Duodenal mucosa (tissue), 2 donors: ENCODE results near the gene TSPAN14.
A peak's percentile ranks its signal among the peaks of the same experiment; 100 is the strongest.

Source experiments
- H3K27ac ChIP-seq: one replicate; pipeline ENCODE4 v1.7.0; 2013; ENCODE audit warnings: low read depth, low read length
- H3K27me3 ChIP-seq, 2 donors: one replicate each; pipeline ENCODE4 v1.7.0; 2013; ENCODE audit warnings: low read length in 2 of 2, control low read depth in 1 of 2; ENCODE audit not compliant: insufficient read depth in 2 of 2, control insufficient read depth in 1 of 2
- H3K36me3 ChIP-seq, 2 donors: one replicate each; pipeline ENCODE4 v1.7.0; 2013; ENCODE audit warnings: low read length in 2 of 2, control low read depth in 1 of 2; ENCODE audit not compliant: insufficient read depth in 2 of 2, control insufficient read depth in 1 of 2
- H3K4me1 ChIP-seq, 2 donors: one replicate each; pipeline ENCODE4 v1.7.0; 2013; ENCODE audit warnings: low read length in 2 of 2, control low read depth in 1 of 2; ENCODE audit not compliant: insufficient read depth in 2 of 2, control insufficient read depth in 1 of 2
- H3K4me3 ChIP-seq, 2 donors: one replicate each; pipeline ENCODE4 v1.7.0; 2013; ENCODE audit warnings: low read length in 2 of 2, low read depth in 1 of 2
- H3K9ac ChIP-seq, 2 donors: one replicate each; pipeline ENCODE4 v1.7.0; 2013; ENCODE audit warnings: low read length in 2 of 2, low read depth in 1 of 2
- H3K9me3 ChIP-seq, 2 donors: one replicate each; pipeline ENCODE4 v1.7.0; 2013; ENCODE audit warnings: low read length in 2 of 2, control low read depth in 1 of 2; ENCODE audit not compliant: control insufficient read depth in 1 of 2

TSPAN14 gene

GRCh38 chr10:80421707-80422536, 32.2 kb upstream of the TSPAN14 start:
- Histone ChIP-seq H3K27ac (no peak overlapping the region), H3K27me3 (no peaks in the 10 kb centered on the region), H3K36me3 (peaks cover 8 to 48% of the 10 kb centered on the region in 2 donors), H3K4me3 (no peak overlapping the region), H3K4me1 (peaks cover under 1 to 11% of the 10 kb centered on the region in 2 donors), H3K9me3 (no peaks in the 10 kb centered on the region), H3K9ac (no peak overlapping the region)

DNA sequence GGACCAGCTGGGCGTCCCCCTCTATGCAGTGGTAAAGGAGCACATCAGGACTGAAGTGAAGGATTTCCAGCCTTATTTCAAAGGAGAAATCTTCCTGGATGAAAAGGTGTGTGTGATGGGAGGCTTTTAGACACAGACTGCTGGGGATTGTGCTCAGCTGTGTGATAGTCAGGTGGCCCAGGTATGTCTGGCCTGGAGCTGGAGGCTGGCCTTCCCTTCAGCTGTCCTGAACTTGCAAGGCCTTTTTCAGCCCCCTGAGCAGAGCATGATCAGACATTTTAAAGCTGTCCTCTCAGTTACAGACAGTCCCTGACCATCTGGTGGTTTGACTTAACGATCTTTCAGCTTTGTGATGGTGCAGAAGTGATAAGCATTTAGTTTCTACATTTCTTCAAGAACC, 28.2 kb upstream of the TSPAN14 start:
- Histone ChIP-seq H3K4me1 (peaks cover 9 to 11% of the 10 kb centered on the region in 2 donors), H3K4me3 (no peak overlapping the region), H3K27ac (no peak overlapping the region), H3K27me3 (no peaks in the 10 kb centered on the region), H3K9ac (no peak overlapping the region), H3K9me3 (no peaks in the 10 kb centered on the region), H3K36me3 (peaks cover 13 to 60% of the 10 kb centered on the region in 2 donors)

GRCh38 chr10:80427541-80427940, 26.6 kb upstream of the TSPAN14 start:
- H3K9ac ChIP-seq = no peak overlapping the region
- no peak overlapping the region for H3K4me3 ChIP-seq
- H3K9me3 ChIP-seq = no peaks in the 10 kb centered on the region
- H3K36me3 ChIP-seq = peaks cover 13 to 57% of the 10 kb centered on the region in 2 donors
- no peak overlapping the region for H3K27ac ChIP-seq
- H3K4me1 ChIP-seq = peaks cover 0 to 9% of the 10 kb centered on the region in 2 donors
- H3K27me3 ChIP-seq = no peaks in the 10 kb centered on the region

GRCh38 chr10:80429521-80429973, 24.6 kb upstream of the TSPAN14 start:
- Histone ChIP-seq H3K27ac (peak overlapping the region; percentile 68), H3K4me3 (no peak overlapping the region), H3K9me3 (no peaks in the 10 kb centered on the region), H3K36me3 (peaks cover 5 to 42% of the 10 kb centered on the region in 2 donors), H3K4me1 (peaks cover 0 to 9% of the 10 kb centered on the region in 2 donors), H3K27me3 (no peaks in the 10 kb centered on the region), H3K9ac (no peak overlapping the region)

DNA sequence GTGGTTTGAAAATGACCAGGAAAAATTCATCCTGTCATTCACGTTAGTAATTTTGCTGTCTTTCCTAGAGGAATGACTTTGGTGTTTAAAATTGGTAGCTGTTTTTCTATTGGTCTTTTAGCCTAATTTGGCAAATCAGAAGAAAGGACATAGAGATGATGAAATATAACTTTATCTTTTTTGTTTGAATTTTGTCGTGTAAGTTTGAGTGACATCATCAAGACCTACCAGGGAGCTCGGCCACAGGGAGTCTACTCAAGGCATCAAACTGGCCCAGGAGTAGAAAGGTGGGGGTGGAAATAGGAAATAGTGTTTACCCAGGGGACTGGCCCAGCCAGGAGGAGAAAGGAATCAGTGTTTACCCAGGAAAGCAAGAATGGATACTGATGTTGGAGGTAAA, 21.0 kb upstream of the TSPAN14 start:
- H3K9me3 ChIP-seq = no peaks in the 10 kb centered on the region
- no peak overlapping the region for H3K9ac ChIP-seq
- H3K36me3 ChIP-seq = peaks cover 2 to 9% of the 10 kb centered on the region in 2 donors
- no peak overlapping the region for H3K27ac ChIP-seq
- H3K4me3 ChIP-seq = no peak overlapping the region
- H3K4me1 ChIP-seq = peaks cover 0 to 9% of the 10 kb centered on the region in 2 donors
- H3K27me3 ChIP-seq = no peaks in the 10 kb centered on the region

GRCh38 chr10:80436446-80437098, 17.5 kb upstream of the TSPAN14 start:
- Histone ChIP-seq H3K4me3 (no peak overlapping the region), H3K9me3 (no peaks in the 10 kb centered on the region), H3K9ac (no peak overlapping the region), H3K4me1 (no peaks in the 10 kb centered on the region), H3K36me3 (peaks cover 0 to 7% of the 10 kb centered on the region in 2 donors), H3K27ac (no peak overlapping the region), H3K27me3 (no peaks in the 10 kb centered on the region)

DNA sequence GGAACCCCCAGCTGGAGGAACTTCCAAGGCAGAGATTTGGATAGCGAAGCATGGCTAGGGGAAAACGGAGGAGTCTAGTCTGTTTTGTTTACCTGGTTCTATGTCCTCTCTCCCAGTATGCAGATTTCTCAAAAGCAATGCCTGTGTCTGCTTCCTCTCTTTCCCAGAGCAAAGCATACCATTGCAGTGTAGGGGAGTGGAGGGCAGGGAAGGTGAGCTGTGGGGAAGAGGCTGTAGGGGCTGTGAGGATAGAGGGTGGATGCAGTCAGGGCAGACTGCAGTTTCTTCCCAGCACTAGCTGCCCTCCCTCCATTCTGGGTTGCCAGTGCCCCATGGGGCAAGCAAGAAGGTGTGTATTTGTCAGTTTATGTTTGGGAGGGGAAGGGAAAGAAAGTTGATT, 16.9 kb upstream of the TSPAN14 start:
- Histone ChIP-seq H3K9ac (no peak overlapping the region), H3K4me3 (no peak overlapping the region), H3K36me3 (peaks cover 0 to under 1% of the 10 kb centered on the region in 2 donors), H3K27ac (no peak overlapping the region), H3K9me3 (no peaks in the 10 kb centered on the region), H3K27me3 (no peaks in the 10 kb centered on the region), H3K4me1 (no peaks in the 10 kb centered on the region)

DNA sequence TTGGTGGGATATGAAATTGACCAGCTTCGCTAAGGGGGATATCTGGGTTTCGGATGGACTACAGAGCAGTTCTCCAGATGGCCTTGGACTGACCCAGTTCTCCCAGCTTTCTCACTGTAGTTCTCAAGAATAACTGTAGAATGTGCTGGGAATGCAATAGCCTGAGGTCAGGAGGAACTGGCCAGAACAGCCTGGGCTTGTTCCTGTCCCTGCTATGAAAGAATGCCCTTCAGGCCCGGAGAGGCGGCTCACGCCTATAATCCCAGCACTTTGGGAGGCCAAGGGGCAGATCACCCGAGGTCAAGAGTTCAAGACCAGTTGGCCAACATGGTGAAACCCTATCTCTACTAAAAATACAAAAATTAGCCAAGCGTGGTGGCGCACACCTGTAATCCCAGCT, 12.3 kb upstream of the TSPAN14 start:
- Histone ChIP-seq H3K9ac (no peak overlapping the region), H3K36me3 (no peaks in the 10 kb centered on the region), H3K4me3 (no peak overlapping the region), H3K9me3 (no peaks in the 10 kb centered on the region), H3K27ac (no peak overlapping the region), H3K27me3 (no peaks in the 10 kb centered on the region), H3K4me1 (peaks cover 10 to 14% of the 10 kb centered on the region in 2 donors)

DNA sequence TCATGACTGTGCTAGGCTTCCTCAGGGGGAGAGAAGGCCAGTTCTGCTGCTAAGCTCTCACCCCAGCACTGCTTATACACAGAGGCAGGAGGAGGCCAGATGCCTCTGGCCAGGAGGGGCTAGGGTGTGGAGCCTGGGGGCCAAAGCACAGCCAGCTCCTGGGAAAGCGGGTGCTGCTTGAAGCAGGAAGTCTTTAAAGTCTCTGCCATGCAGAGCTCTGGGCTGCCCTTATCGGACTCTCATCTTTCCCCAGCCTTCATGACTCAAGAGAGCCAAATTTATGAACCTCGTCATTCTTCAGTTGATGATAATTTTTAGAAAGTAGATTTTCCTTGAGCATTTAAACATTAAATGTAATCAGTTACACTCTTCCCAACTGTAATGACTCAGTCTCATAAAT, 11.2 kb upstream of the TSPAN14 start:
- Histone ChIP-seq H3K4me1 (peaks cover 10 to 14% of the 10 kb centered on the region in 2 donors), H3K9me3 (no peaks in the 10 kb centered on the region), H3K27me3 (no peaks in the 10 kb centered on the region), H3K4me3 (no peak overlapping the region), H3K27ac (no peak overlapping the region), H3K9ac (no peak overlapping the region), H3K36me3 (no peaks in the 10 kb centered on the region)

DNA sequence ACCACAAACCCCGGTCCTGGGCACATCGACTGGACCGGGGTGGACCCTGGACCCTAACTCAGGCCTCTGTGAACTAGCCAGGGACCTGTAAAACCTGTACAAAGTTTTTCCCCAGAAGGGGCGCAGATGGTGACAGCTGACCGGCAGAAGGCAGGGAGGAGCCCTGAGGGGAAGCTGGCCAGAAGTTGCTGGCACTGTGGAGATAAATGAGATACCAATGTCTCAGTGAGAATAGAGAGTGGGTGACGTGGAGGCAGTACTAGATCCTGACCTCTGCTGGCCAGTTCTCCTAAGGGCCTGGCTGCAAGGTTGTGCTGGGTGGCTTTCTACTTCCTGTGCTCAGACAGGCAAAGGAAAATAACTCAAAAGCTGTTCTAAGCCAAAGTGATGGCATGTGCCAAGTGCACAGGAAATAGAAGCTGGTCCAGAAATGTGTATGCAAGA, 10.6 kb upstream of the TSPAN14 start:
- Histone ChIP-seq H3K9me3 (no peaks in the 10 kb centered on the region), H3K9ac (no peak overlapping the region), H3K36me3 (no peaks in the 10 kb centered on the region), H3K27me3 (no peaks in the 10 kb centered on the region), H3K4me3 (no peak overlapping the region), H3K27ac (no peak overlapping the region), H3K4me1 (peaks cover 10 to 14% of the 10 kb centered on the region in 2 donors)
